HepG2 (cell line): ENCODE results near the gene ARMCX4. TPM values are rescaled to one million over a fixed set of nuclear protein-coding genes. Genes with fewer than 3 reads are reported as not detected.

Experiments used
- ATAC-seq: fragments of 200-7000 bp; cut with Tn5 transposase; 3 replicates; pipeline ENCODE4 v1.9.1; 2020; ENCODE audit warnings: mild to moderate bottlenecking, moderate library complexity
- BruUV-seq: library from RNA; stranded (reverse); fragments of 400-500 nt; replicated peaks from 2 replicates; lab custom pipeline; 2021; lab: Mats Ljungman, UMichigan
- CTCF ChIA-PET: fragments of 300-600 bp; formaldehyde crosslinking; extraction: SDS; loops from one replicate; lab custom pipeline; 2021; ENCODE audit warnings: low total read pairs, inconsistent platforms, low intra/inter-chr PET ratio; lab: Yijun Ruan, JAX
- POLR2A ChIA-PET: fragments of 350-600 bp; sonication (Branson Sonifier 250); formaldehyde crosslinking; loops from one replicate; lab custom pipeline; 2020; ENCODE audit warnings: antibody characterized with exemption, inconsistent platforms; lab: Yijun Ruan, JAX
- DNase-seq: peaks from one replicate; pipeline ENCODE4 v3.0.0-alpha.2; 2015; ENCODE audit warnings: low spot score
- FAIRE-seq: peaks from 3 replicates; lab custom pipeline; 2011; peaks lifted over from hg19 to GRCh38; lab: Jason Lieb, UNC
- H2AFZ ChIP-seq: one replicate; pipeline ENCODE4 v1.6.1; 2011; ENCODE audit warnings: low read length, inconsistent platforms
- H3K27ac ChIP-seq: fragments of 300-600 bp; 3 replicates; pipeline ENCODE4 v1.8.0; 2011; ENCODE audit warnings: mixed run types, mild to moderate bottlenecking, mixed read lengths, low read length, inconsistent platforms; ENCODE audit not compliant: insufficient read depth; ENCODE audit errors: extremely low read length
- H3K27me3 ChIP-seq, 2 experiments: fragments of 200-600 bp in 1 of 2; 2 replicates in 1 of 2; 3 replicates in 1 of 2; pipeline versions ENCODE4 v1.6.0 to v1.8.0; 2011; ENCODE audit warnings: low read length in 2 of 2, mild to moderate bottlenecking in 2 of 2, moderate library complexity in 2 of 2, inconsistent platforms in 1 of 2; ENCODE audit not compliant: insufficient read depth in 2 of 2, control insufficient read depth in 1 of 2
- H3K36me3 ChIP-seq, 2 experiments: fragments of 200-600 bp in 1 of 2; replicated peaks in 1 of 2; 2 replicates in 1 of 2; 3 replicates in 1 of 2; pipeline versions ENCODE4 v1.5.1 to v1.8.0; 2011; ENCODE audit warnings: low read length in 2 of 2, inconsistent platforms in 1 of 2; ENCODE audit not compliant: insufficient read depth in 2 of 2, control insufficient read depth in 1 of 2
- H3K4me1 ChIP-seq: 2 replicates; pipeline ENCODE4 v1.5.1; 2012; ENCODE audit warnings: low read length, inconsistent platforms; ENCODE audit not compliant: insufficient read depth
- H3K4me2 ChIP-seq: 2 replicates; pipeline ENCODE4 v1.6.0; 2011; ENCODE audit warnings: low read depth, low read length, inconsistent platforms
- H3K4me3 ChIP-seq, 3 experiments: fragments of 200-600 bp in 1 of 3; sonication (generic), shearing (Covaris generic) in 1 of 3; replicated peaks in 1 of 3; 2 replicates each; pipeline ENCODE4 v1.5.1; 2011 to 2016; ENCODE audit warnings: low read length in 3 of 3, inconsistent platforms in 2 of 3, low read depth in 2 of 3, mild to moderate bottlenecking in 2 of 3, control low read depth in 1 of 3, mixed read lengths in 1 of 3; ENCODE audit not compliant: insufficient read depth in 1 of 3
- H3K79me2 ChIP-seq: one replicate; pipeline ENCODE4 v1.6.1; 2011; ENCODE audit warnings: low read length, inconsistent platforms; ENCODE audit not compliant: insufficient read depth
- H3K9ac ChIP-seq: 2 replicates; pipeline ENCODE4 v1.6.0; 2011; ENCODE audit warnings: mild to moderate bottlenecking, low read depth, low read length, inconsistent platforms; ENCODE audit not compliant: insufficient read depth
- H3K9me3 ChIP-seq: 2 replicates; pipeline ENCODE4 v1.5.1; 2012; ENCODE audit warnings: mild to moderate bottlenecking, low read length
- H4K20me1 ChIP-seq: 2 replicates; pipeline ENCODE4 v1.6.0; 2011; ENCODE audit warnings: inconsistent platforms, mild to moderate bottlenecking, low read length, moderate library complexity; ENCODE audit not compliant: insufficient read depth
- NCOR1 ChIP-seq: fragments of 200-600 bp; sonication (generic); IDR thresholded peaks from 2 replicates; pipeline ENCODE4 v1.7.0; 2017; ENCODE audit warnings: antibody characterized with exemption, low read length, borderline replicate concordance
- SRSF9 ChIP-seq: fragments of 200-400 bp; formaldehyde crosslinking; IDR thresholded peaks from 2 replicates; pipeline ENCODE4 v1.6.1; 2018; ENCODE audit warnings: borderline replicate concordance, mild to moderate bottlenecking, low read depth, low read length; ENCODE audit not compliant: insufficient read depth, poor library complexity, severe bottlenecking
- TFE3 ChIP-seq: IDR thresholded peaks from 2 replicates; pipeline ENCODE4 v1.6.1; 2016
- ZNF619 ChIP-seq: sonication (generic); formaldehyde crosslinking; IDR thresholded peaks from 2 replicates; pipeline ENCODE4 v1.4.0; 2020; ENCODE audit warnings: mild to moderate bottlenecking, missing genetic modification reagents
- WGBS: methylation state at CpG from one replicate; pipeline ENCODE4 v1.1.6; 2017; ENCODE audit warnings: low lambda C conversion rate; 5-methylcytosine and 5-hydroxymethylcytosine counted together
- in situ Hi-C: cut with HindIII; loops from 2 replicates; pipeline ENCODE4 v1.10.0; 2017; ENCODE audit warnings: low pct_unique_long_range_greater_than_20kb; ENCODE audit not compliant: extremely low pct_ligation_motif_present
- intact Hi-C: fragments of 100-400 bp; cut with micrococcal nuclease; formaldehyde crosslinking; loops from one replicate; pipeline ENCODE4 v1.10.0; 2022; ENCODE audit not compliant: unreplicated experiment
- polyA plus RNA-seq, 8 experiments: library from polyadenylated mRNA; depleted of rRNA in 3 of 8; stranded (reverse) in 7 of 8; unstranded in 1 of 8; fragments of >200 nt; fragmentation: Illumina TruSeq in 4 of 8; extraction: Trizol in 4 of 8; gene quantifications; 2 replicates each; pipeline versions ENCODE4 v1.2.1 to v1.2.3, GENCODE V29; 2011 to 2016; ENCODE audit warnings: low read depth in 4 of 8, missing spikeins in 1 of 8, mixed read lengths in 1 of 8; ENCODE audit not compliant: insufficient read depth in 1 of 8
- total RNA-seq, 5 experiments: library from RNA; depleted of rRNA; stranded (reverse); fragments of >200 nt; fragmentation: Illumina TruSeq; extraction: Trizol; gene quantifications; 2 replicates each; pipeline ENCODE4 v1.2.3, GENCODE V29; 2016; ENCODE audit warnings: low read depth in 1 of 5
- TF ChIP-seq, protein P1 (sequence below): sonication (generic); formaldehyde crosslinking; IDR thresholded peaks from 2 replicates; pipeline ENCODE4 v1.8.0; 2022; ENCODE audit warnings: mild to moderate bottlenecking, missing genetic modification reagents, moderate library complexity

The ARMCX4 gene
- total and polyA plus RNA-seq, 2 of the 13 experiments (the other 11 are each of a cell fraction or from before 2014, with no cell fraction given), result not detected

GRCh38 chrX:101450085-101450484, 35.2 kb upstream of the ARMCX4 start:
- WGBS, result 0% methylated on average over 2 of the region's 2 CpGs
- Histone ChIP-seq H3K4me2 (no peak overlapping the region), H2AFZ (no peak overlapping the region), H3K9ac (no peak overlapping the region), H3K9me3 (no peaks in the 10 kb centered on the region), H3K36me3 (no peaks in the 10 kb centered on the region), H3K27me3 (no peaks in the 10 kb centered on the region), H4K20me1 (no peaks in the 10 kb centered on the region), H3K4me1 (no peaks in the 10 kb centered on the region), H3K4me3 (no peak overlapping the region), H3K27ac (no peak overlapping the region), H3K79me2 (no peaks in the 10 kb centered on the region)
- POLR2A ChIA-PET, result no interaction called here
- intact Hi-C loops, result no loop called here
- no peak for TF ChIP-seq SRSF9
- CTCF ChIA-PET, result no interaction called here
- ATAC-seq (no peak), DNase-seq (no peak), FAIRE-seq (no peak)
- no TSS peak for BruUV-seq
- in situ Hi-C loops, result no loop called here

DNA sequence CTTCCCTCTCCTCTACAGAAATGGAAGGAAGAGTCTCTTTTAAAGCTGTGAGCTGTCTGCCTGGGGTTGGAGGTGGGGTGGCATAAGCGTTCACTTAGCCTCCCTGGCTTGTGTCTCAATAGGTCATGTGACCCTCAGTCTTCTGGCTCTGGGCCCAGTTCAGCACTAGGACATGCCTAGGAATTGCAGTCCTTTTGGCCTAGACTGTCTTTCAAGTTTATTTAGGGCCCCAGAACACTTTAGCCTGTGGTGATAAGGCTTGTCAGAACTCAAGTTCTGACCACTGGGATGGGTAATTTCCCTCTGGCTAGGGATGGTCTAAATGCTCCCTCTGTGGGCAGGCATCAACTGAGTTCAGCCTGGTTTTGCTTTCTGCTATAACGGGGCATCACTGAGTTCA, 34.3 kb upstream of the ARMCX4 start:
- ChIA-PET POLR2A (no interaction called here), CTCF (no interaction called here)
- FAIRE-seq (no peak), ATAC-seq (no peak), DNase-seq (no peak)
- Histone ChIP-seq H3K9ac (no peak overlapping the region), H3K79me2 (no peaks in the 10 kb centered on the region), H3K36me3 (no peaks in the 10 kb centered on the region), H3K9me3 (no peaks in the 10 kb centered on the region), H3K4me2 (no peak overlapping the region), H2AFZ (no peak overlapping the region), H3K27me3 (no peaks in the 10 kb centered on the region), H4K20me1 (no peaks in the 10 kb centered on the region)
- BruUV-seq, result no TSS peak
- intact Hi-C loops (no loop called here), in situ Hi-C loops (no loop called here)
- 0% methylated on average over 1 of the region's 2 CpGs for WGBS
- TF ChIP-seq TFE3 (CRISPR knock-in tag) (no peak), NCOR1 (no peak), ZNF619 (CRISPR knock-in tag) (no peak)
- TF ChIP-seq, protein P1, sequence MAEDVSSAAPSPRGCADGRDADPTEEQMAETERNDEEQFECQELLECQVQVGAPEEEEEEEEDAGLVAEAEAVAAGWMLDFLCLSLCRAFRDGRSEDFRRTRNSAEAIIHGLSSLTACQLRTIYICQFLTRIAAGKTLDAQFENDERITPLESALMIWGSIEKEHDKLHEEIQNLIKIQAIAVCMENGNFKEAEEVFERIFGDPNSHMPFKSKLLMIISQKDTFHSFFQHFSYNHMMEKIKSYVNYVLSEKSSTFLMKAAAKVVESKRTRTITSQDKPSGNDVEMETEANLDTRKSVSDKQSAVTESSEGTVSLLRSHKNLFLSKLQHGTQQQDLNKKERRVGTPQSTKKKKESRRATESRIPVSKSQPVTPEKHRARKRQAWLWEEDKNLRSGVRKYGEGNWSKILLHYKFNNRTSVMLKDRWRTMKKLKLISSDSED, result no peak
- TF ChIP-seq, all 625 proteins: peak for 0
- Histone ChIP-seq H3K4me3 (no peak overlapping the region), H3K4me1 (no peaks in the 10 kb centered on the region), H3K27ac (no peak overlapping the region)
